NCI-H2081 treated with DMSO at 0.1 percent for 48 hours (cell line): ENCODE measurements around the gene DOK5.

ENCODE experiments used
- DNase-seq: peaks from one replicate; lab custom pipeline; 2025; lab: John Stamatoyannopoulos, UW

Gene DOK5

DNA sequence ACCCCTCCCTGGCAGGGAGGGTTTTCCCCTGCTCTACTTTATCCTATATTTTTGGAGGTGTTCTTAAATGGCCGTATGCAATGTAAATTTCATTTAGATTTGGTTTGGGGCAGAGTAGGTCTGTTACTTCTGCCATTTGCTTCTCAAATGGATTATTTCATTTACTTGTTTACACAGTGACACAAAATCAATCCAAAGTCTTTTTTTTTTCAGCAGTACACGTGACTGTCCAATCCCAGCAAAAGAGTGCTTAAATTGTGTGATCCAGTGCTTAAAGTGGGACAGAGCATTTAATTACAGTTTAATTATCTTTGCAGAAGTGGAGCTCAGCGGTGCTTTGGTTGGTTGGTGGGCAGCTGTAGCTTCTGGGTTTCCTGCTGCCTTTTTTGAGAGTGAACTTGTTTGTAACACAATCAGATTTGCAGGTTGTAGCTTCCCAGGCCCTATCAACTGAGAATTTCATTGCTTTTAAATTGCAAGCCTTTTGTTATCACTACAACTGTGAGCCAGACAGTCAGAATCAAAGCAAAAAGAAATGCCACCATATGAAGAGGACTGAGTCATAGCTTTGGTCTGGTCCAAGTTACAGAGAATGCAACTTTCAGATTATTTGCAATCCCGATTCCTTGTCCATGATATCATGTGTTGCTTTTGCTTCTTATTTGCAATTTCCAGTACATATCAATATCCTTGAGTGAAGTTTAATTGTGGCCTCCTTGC is 216.9 kb downstream of the DOK5 start:
- DNase-seq, result no peak

DNA sequence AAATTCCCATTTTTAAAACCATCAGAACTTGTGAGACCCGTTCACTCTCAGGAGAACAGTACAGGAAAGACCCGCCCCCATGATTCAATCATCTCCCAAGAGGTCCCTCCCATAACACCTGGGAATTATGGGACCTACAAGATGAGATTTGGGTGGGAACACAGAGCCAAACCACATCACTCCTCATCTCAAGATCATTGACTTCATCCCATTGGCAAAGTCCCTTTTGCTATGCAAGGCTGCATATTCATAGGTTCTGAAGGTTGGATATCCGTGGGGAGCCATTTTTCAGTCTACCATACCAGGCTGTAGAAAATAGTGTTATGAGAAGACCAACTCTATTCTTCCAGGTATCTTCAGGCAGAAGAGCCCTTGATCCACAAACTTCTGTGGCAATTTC is 219.1 kb downstream of the DOK5 start:
- no peak for DNase-seq

GRCh38 chr20:54698373-54698772 is 223.0 kb downstream of the DOK5 start:
- no peak for DNase-seq
